ENCODE measurements around the gene NELL2. TPM values are rescaled to one million over a fixed set of nuclear protein-coding genes. Genes with fewer than 3 reads are reported as not detected.

Gene NELL2
- total and polyA plus RNA-seq, 4 donors, result 0.09 to 0.42 (median 0.17) TPM; not detected in 1

DNA sequence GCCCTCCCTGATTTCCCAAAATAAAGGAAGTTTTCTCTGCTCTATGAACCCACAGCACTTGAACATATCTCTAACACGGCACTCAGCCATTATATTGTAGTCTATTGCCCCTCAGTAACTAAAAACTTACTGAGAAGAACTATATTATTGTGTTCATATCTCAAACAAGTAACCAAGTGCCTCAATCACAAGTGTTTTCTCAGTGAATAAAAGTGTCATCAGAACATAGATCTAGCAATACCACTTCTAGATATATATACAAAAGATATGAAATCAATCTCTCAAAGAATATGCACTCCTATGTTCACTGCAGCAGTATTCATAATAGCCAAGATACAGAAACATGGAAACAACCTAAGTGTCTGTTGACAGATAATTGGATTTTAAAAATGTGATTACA, 138.1 kb downstream of the NELL2 start:
- no peaks in the 10 kb centered on the region for H3K27me3 ChIP-seq (ENCODE audit: control insufficient read depth in 4 of 4, insufficient read depth in 4 of 4, low read length in 3 of 4)
- peaks cover 0 to 4% (median 0%) of the 10 kb centered on the region in 4 donors for H3K9me3 ChIP-seq (ENCODE audit: control insufficient read depth in 4 of 4, low read length in 3 of 4)
- H3K4me1 ChIP-seq (ENCODE audit: control insufficient read depth in 4 of 4, insufficient read depth in 4 of 4, low read length in 3 of 4), result no peaks in the 10 kb centered on the region
- 68% methylated on average over 1 of the region's 1 CpG for WGBS
- no peak overlapping the region for H3K9ac ChIP-seq (ENCODE audit: low read depth in 1 of 2, low read length in 2 of 2)
- TF ChIP-seq HNF4G (IDR thresholded peaks at IDR 0.05), result no peak
- no peak for TF ChIP-seq RAD21 (IDR thresholded peaks at IDR 0.05)
- TF ChIP-seq YY1 (IDR thresholded peaks at IDR 0.05), result no peak
- TF ChIP-seq, protein P1, sequence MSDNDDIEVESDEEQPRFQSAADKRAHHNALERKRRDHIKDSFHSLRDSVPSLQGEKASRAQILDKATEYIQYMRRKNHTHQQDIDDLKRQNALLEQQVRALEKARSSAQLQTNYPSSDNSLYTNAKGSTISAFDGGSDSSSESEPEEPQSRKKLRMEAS (IDR thresholded peaks at IDR 0.05), result no peak
- TF ChIP-seq ZBTB33 (IDR thresholded peaks at IDR 0.05), result no peak
- no peak for TF ChIP-seq EGR1 (IDR thresholded peaks at IDR 0.05; ENCODE audit: low read depth in 2 of 2)
- no peak for TF ChIP-seq REST (IDR thresholded peaks at IDR 0.05)
- no peak for TF ChIP-seq HNF4A (conservative IDR thresholded peaks at IDR 0.05)
- no peak for TF ChIP-seq TAF1 (conservative IDR thresholded peaks at IDR 0.05)
- TF ChIP-seq, protein P2, sequence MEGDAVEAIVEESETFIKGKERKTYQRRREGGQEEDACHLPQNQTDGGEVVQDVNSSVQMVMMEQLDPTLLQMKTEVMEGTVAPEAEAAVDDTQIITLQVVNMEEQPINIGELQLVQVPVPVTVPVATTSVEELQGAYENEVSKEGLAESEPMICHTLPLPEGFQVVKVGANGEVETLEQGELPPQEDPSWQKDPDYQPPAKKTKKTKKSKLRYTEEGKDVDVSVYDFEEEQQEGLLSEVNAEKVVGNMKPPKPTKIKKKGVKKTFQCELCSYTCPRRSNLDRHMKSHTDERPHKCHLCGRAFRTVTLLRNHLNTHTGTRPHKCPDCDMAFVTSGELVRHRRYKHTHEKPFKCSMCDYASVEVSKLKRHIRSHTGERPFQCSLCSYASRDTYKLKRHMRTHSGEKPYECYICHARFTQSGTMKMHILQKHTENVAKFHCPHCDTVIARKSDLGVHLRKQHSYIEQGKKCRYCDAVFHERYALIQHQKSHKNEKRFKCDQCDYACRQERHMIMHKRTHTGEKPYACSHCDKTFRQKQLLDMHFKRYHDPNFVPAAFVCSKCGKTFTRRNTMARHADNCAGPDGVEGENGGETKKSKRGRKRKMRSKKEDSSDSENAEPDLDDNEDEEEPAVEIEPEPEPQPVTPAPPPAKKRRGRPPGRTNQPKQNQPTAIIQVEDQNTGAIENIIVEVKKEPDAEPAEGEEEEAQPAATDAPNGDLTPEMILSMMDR (IDR thresholded peaks at IDR 0.05; ENCODE audit: low read depth, low read length, missing input control), result no peak
- DNase-seq (ENCODE audit: low spot score), result no peak
- H3K4me3 ChIP-seq (ENCODE audit: low read depth in 1 of 3, low read length in 3 of 3), result no peak overlapping the region
- no peaks in the 10 kb centered on the region for H3K36me3 ChIP-seq (ENCODE audit: control insufficient read depth in 4 of 4, insufficient read depth in 3 of 4, low read depth in 1 of 4, low read length in 3 of 4)
- no peak overlapping the region for H3K27ac ChIP-seq (ENCODE audit: low read depth in 1 of 2, low read length in 2 of 2)

DNA sequence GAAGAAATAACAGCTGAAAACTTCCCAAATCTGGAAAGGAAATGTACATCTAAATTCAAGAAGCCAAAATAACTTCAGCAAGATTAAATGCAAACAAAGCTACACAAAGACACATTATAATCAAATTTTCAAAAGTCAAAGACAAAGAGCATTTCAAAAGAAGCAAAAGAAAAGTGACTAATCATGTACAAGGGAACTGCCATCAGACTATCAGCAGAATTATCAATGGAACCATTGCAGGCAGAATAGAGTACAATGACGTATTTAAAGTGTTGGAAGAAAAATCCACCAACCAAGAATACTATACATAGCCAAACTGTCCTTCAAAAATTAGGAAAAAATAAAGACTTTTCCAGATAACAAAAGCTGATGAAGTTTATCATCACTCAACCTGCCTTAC, 147.5 kb downstream of the NELL2 start:
- no peak overlapping the region for H3K27ac ChIP-seq (ENCODE audit: low read depth in 1 of 2, low read length in 2 of 2)
- no peaks in the 10 kb centered on the region for H3K36me3 ChIP-seq (ENCODE audit: control insufficient read depth in 4 of 4, insufficient read depth in 3 of 4, low read depth in 1 of 4, low read length in 3 of 4)
- peaks cover 0 to 17% (median 0%) of the 10 kb centered on the region in 4 donors for H3K9me3 ChIP-seq (ENCODE audit: control insufficient read depth in 4 of 4, low read length in 3 of 4)
- H3K4me3 ChIP-seq (ENCODE audit: low read depth in 1 of 3, low read length in 3 of 3), result no peak overlapping the region
- no peaks in the 10 kb centered on the region for H3K4me1 ChIP-seq (ENCODE audit: control insufficient read depth in 4 of 4, insufficient read depth in 4 of 4, low read length in 3 of 4)
- no peak overlapping the region for H3K9ac ChIP-seq (ENCODE audit: low read depth in 1 of 2, low read length in 2 of 2)
- no peak for DNase-seq (ENCODE audit: low spot score)
- WGBS, result 69% methylated on average over 1 of the region's 1 CpG
- H3K27me3 ChIP-seq (ENCODE audit: control insufficient read depth in 4 of 4, insufficient read depth in 4 of 4, low read length in 3 of 4), result no peaks in the 10 kb centered on the region
- TF ChIP-seq, protein P1 (IDR thresholded peaks at IDR 0.05), result no peak
- TF ChIP-seq RAD21 (IDR thresholded peaks at IDR 0.05) (no peak), FOXA1 (IDR thresholded peaks at IDR 0.05) (no peak), YY1 (IDR thresholded peaks at IDR 0.05) (no peak), RXRA (IDR thresholded peaks at IDR 0.05) (no peak), NR2F2 (IDR thresholded peaks at IDR 0.05) (no peak), GABPA (IDR thresholded peaks at IDR 0.05 in 1 of 2, conservative IDR thresholded peaks at IDR 0.05 in 1 of 2) (no peak), SP1 (IDR thresholded peaks at IDR 0.05) (no peak), HNF4A (conservative IDR thresholded peaks at IDR 0.05) (no peak), ATF3 (IDR thresholded peaks at IDR 0.05) (no peak), REST (IDR thresholded peaks at IDR 0.05) (no peak), EGR1 (IDR thresholded peaks at IDR 0.05; ENCODE audit: low read depth in 2 of 2) (no peak), FOXA2 (IDR thresholded peaks at IDR 0.05) (no peak), TAF1 (conservative IDR thresholded peaks at IDR 0.05) (no peak), HNF4G (IDR thresholded peaks at IDR 0.05) (no peak)
- TF ChIP-seq, protein P2 (IDR thresholded peaks at IDR 0.05; ENCODE audit: low read depth, low read length, missing input control), result no peak

Data from liver (tissue), 9 donors.